Parathyroid adenoma (tissue), 2 donors: ENCODE data around the gene VAMP3.

Experiments used
- H2AFZ ChIP-seq: fragments of 300-600 bp; sonication (generic); one replicate; pipeline ENCODE4 v1.7.0; 2017; ENCODE audit warnings: antibody characterized with exemption, mild to moderate bottlenecking
- H3K27ac ChIP-seq: fragments of 300-600 bp; sonication (generic); one replicate; pipeline ENCODE4 v1.7.0; 2017
- H3K27me3 ChIP-seq: fragments of 300-600 bp; sonication (generic); one replicate; pipeline ENCODE4 v1.7.0; 2017; ENCODE audit warnings: low read length; ENCODE audit not compliant: control insufficient read depth, insufficient read depth
- H3K36me3 ChIP-seq: fragments of 300-600 bp; sonication (generic); one replicate; pipeline ENCODE4 v1.7.0; 2017; ENCODE audit warnings: low read length; ENCODE audit not compliant: control insufficient read depth, insufficient read depth
- H3K4me1 ChIP-seq: fragments of 300-600 bp; sonication (generic); one replicate; pipeline ENCODE4 v1.7.0; 2017; ENCODE audit warnings: control low read depth
- H3K4me2 ChIP-seq: fragments of 300-600 bp; sonication (generic); one replicate; pipeline ENCODE4 v1.7.0; 2017; ENCODE audit warnings: low read length
- H3K4me3 ChIP-seq: fragments of 300-600 bp; sonication (generic); one replicate; pipeline ENCODE4 v1.7.0; 2017; ENCODE audit warnings: low read depth, low read length
- H3K79me2 ChIP-seq: fragments of 300-600 bp; sonication (generic); one replicate; pipeline ENCODE4 v1.7.0; 2017; ENCODE audit warnings: control low read depth
- H3K9ac ChIP-seq: fragments of 300-600 bp; sonication (generic); one replicate; pipeline ENCODE4 v1.7.0; 2017; ENCODE audit warnings: mild to moderate bottlenecking
- H3K9me3 ChIP-seq: fragments of 300-600 bp; sonication (generic); one replicate; pipeline ENCODE4 v1.7.0; 2017; ENCODE audit warnings: low read length; ENCODE audit not compliant: control insufficient read depth
- TF ChIP-seq, protein P1 (sequence below): fragments of 300-600 bp; sonication (generic); IDR thresholded peaks from one replicate; pipeline ENCODE4 v1.7.0; 2017; ENCODE audit warnings: antibody characterized with exemption, mild to moderate bottlenecking
- donor health status: primary hyperparathyroidism.

Gene VAMP3

DNA sequence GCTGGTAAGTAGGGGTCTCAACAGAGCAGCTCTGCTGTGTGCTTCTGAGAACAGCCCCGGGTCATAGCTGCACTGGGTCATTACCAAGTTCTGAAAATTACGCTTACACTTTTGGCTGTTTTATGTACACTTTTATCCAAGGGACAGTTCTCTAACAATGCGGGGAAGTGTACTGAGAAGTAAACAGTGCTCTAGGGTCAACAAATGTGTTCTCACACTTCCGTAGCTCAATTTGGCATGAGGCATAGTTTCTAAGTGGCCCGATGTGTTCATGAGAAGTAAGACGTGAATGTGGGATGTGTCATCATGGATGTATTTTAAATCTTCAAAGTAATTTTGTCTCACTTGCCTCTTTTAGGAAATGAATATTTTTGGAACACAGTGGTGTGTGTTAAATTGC lies 10.9 kb upstream of the VAMP3 start:
- H3K79me2 ChIP-seq: no peaks in the 10 kb centered on the region
- TF ChIP-seq, protein P1, sequence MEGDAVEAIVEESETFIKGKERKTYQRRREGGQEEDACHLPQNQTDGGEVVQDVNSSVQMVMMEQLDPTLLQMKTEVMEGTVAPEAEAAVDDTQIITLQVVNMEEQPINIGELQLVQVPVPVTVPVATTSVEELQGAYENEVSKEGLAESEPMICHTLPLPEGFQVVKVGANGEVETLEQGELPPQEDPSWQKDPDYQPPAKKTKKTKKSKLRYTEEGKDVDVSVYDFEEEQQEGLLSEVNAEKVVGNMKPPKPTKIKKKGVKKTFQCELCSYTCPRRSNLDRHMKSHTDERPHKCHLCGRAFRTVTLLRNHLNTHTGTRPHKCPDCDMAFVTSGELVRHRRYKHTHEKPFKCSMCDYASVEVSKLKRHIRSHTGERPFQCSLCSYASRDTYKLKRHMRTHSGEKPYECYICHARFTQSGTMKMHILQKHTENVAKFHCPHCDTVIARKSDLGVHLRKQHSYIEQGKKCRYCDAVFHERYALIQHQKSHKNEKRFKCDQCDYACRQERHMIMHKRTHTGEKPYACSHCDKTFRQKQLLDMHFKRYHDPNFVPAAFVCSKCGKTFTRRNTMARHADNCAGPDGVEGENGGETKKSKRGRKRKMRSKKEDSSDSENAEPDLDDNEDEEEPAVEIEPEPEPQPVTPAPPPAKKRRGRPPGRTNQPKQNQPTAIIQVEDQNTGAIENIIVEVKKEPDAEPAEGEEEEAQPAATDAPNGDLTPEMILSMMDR: no peak
- no peaks in the 10 kb centered on the region for H3K27me3 ChIP-seq
- H3K9ac ChIP-seq: no peak overlapping the region
- no peaks in the 10 kb centered on the region for H3K36me3 ChIP-seq
- no peak overlapping the region for H3K4me3 ChIP-seq
- H2AFZ ChIP-seq: no peak overlapping the region
- no peak overlapping the region for H3K27ac ChIP-seq
- no peak overlapping the region for H3K4me2 ChIP-seq
- no peaks in the 10 kb centered on the region for H3K9me3 ChIP-seq
- H3K4me1 ChIP-seq: no peaks in the 10 kb centered on the region

DNA sequence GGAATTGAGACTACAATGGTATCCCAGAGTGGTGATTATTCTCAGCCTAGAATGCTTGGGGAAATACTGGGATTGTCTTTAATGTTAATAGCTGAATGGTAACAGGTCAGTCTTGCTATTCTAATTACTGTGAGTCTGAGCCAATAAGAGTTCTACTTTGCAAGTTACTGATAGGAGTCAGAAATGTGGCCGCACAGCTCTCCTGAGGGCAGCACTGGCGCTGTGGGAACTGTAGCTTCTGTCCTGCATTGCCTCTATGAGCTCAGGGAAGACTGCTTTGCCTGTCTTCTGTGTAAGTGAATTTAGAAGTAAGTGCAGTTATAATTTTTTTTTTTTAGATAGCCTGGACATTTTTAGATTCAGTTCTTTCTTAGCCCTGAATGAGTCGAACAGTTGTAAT lies 10.0 kb upstream of the VAMP3 start:
- Histone ChIP-seq H3K4me1 (no peaks in the 10 kb centered on the region), H3K4me2 (no peak overlapping the region), H2AFZ (no peak overlapping the region), H3K36me3 (no peaks in the 10 kb centered on the region), H3K4me3 (no peak overlapping the region), H3K79me2 (no peaks in the 10 kb centered on the region), H3K27me3 (no peaks in the 10 kb centered on the region), H3K9ac (no peak overlapping the region), H3K9me3 (no peaks in the 10 kb centered on the region), H3K27ac (no peak overlapping the region)
- TF ChIP-seq, protein P1: no peak

DNA sequence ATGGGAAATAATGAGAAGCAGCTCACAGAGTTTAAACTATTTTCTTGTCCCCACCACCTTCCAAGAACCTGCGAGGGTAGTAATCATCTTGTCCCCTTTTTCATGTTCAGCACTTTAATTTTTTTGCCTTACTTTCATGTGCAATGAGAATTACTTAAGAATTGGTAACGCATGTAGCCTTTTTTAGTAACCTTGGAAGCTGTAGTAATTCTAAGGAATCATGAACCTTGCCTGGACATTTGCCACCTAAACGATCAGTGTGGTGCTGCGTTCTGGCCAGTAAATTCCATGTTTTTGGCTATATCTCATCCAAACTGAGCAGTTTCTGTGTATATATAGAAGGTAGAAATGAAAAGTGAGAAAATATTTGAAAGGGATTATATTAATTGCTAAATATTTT lies 3.9 kb upstream of the VAMP3 start:
- no peak overlapping the region for H2AFZ ChIP-seq
- H3K27me3 ChIP-seq: no peaks in the 10 kb centered on the region
- no peaks in the 10 kb centered on the region for H3K36me3 ChIP-seq
- no peak overlapping the region for H3K4me3 ChIP-seq
- TF ChIP-seq, protein P1: no peak
- H3K4me2 ChIP-seq: no peak overlapping the region
- peaks cover 2% of the 10 kb centered on the region for H3K4me1 ChIP-seq
- H3K9me3 ChIP-seq: no peaks in the 10 kb centered on the region
- no peak overlapping the region for H3K9ac ChIP-seq
- H3K27ac ChIP-seq: no peak overlapping the region
- peaks cover 3% of the 10 kb centered on the region for H3K79me2 ChIP-seq

DNA sequence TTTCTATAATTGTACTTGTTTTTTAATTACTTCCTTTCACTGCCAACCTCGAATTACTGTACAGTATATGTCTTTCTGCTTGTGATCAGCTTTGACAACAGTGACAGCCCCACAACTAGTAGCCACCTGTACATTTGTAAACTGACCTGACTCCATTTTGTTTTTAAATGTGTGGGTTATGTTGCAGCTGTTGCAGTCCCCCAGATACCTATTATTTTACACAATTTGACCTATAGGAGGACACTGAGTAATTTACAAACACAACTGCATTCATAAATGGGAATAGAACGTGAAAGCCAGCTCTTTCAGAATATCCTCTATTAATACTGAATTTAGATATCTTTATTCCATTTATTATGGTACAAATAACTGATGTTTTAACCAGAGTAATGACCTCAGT lies 2.5 kb upstream of the VAMP3 start:
- Histone ChIP-seq H3K4me1 (peaks cover 2% of the 10 kb centered on the region), H3K4me2 (no peak overlapping the region), H3K9me3 (no peaks in the 10 kb centered on the region), H3K27ac (no peak overlapping the region), H3K4me3 (no peak overlapping the region), H2AFZ (no peak overlapping the region), H3K36me3 (no peaks in the 10 kb centered on the region), H3K79me2 (peaks cover 3% of the 10 kb centered on the region), H3K9ac (no peak overlapping the region), H3K27me3 (no peaks in the 10 kb centered on the region)
- TF ChIP-seq, protein P1: no peak

DNA sequence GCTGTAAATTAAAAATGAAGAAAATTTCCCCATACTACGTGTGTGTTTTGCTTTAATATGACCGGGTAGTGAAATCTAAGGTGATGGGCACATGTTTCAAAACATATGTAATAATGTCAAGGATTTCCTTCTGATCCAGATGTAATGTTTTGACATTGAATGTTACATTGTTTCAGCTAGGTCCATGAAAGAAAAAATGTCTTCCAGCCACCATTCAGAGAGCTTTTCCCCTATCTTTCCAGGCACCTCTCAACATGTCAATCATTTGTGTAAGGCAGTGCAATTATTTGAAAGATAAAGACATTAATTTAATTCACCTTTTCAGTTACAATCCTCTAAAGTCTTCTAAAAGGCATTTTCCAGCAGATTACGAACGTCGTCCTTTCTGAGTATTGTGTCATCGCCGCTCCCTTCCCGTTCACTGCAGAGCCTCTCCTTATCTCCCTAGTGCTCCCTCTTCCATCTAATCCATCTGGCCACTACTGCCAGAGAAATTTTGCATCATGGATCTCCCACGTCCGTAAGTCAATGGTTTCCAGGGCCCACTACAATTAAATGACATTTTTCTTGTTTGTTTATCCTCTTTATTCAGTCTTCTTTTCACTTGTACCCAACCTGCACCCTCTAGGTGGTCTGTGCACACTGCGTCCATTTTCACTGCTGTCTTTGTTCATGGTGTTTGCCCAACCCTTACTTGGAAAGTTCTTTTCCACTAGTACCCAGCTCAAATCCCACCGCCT lies 1.3 kb upstream of the VAMP3 start:
- Histone ChIP-seq H3K4me2 (no peak overlapping the region), H3K27me3 (no peaks in the 10 kb centered on the region), H3K9me3 (no peaks in the 10 kb centered on the region), H3K9ac (no peak overlapping the region), H3K27ac (no peak overlapping the region), H3K4me3 (no peak overlapping the region), H2AFZ (no peak overlapping the region), H3K4me1 (peaks cover 2% of the 10 kb centered on the region), H3K36me3 (no peaks in the 10 kb centered on the region), H3K79me2 (peaks cover 3% of the 10 kb centered on the region)
- TF ChIP-seq, protein P1: no peak
